ENCODE data around the gene UBE2V1.
A peak's percentile ranks its signal among the peaks of the same experiment; 100 is the strongest.

The UBE2V1 gene

DNA sequence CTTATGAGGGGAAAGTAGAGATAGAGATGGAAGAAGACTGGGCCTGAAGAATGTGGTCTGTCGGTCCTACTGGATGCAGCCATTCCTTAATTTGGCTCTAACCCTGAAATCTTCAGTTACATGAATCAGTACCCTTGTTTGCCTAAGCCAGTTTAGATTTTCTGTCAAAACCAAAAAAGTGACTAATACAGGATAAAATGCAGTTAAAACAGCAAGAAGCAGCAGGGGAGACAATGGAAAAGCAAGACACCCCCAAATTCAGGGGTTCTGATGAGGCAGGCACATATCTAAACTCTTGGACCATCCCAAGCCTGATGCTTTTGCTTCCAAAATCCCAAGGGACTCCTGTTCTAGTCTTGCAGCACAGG, 17.4 kb upstream of the UBE2V1 start:
- Histone ChIP-seq H3K27me3 (ENCODE audit: low read depth) (no peaks in the 10 kb centered on the region), H3K36me3 (replicated peaks) (peaks cover 42% of the 10 kb centered on the region), H3K4me1 (no peaks in the 10 kb centered on the region), H3K4me3 (no peak overlapping the region), H3K9me3 (no peaks in the 10 kb centered on the region)
- no peak for DNase-seq (ENCODE audit: low spot score in 2 of 2)
- in situ Hi-C loops (cut with MboI; ENCODE audit: low sequenced_read_pairs): no loop called here

DNA sequence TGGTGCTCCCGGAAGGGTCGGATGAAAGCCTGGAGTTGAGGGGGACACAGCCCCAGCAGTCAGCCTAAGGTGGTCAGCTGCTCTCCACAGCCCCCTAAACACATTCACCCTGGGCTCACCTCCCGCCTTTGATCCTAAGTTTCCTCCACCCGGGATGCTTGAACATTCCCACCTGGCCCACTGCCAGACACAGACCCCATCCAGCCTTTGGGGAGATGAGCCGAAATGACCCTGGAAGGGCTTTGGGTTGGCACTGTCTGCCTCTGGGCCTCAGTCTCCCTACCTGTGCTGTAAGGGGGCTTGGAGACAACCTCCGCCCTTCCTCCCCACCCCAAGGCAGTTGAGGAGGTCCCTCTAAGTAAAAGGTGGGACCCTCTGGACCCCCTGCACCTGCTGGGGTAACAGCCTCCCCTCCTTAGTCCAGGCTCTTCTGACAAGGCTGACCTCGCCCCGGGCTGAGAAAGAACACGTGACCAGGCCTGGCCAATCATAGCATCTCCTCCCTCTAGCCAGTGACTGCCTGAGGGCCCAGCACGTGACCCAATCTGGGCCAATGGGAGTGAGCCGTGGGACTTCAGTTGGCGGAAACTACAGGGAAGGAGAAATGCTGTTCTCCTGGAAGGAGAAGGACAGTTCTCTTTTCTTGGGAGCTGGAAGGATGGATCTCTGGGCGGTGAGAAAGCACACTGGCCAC, 16.9 kb upstream of the UBE2V1 start:
- H3K36me3 ChIP-seq (replicated peaks): peaks cover 44% of the 10 kb centered on the region
- H3K4me3 ChIP-seq: no peak overlapping the region
- peak in 1 of 2 experiments; percentile 48 for DNase-seq (ENCODE audit: low spot score in 2 of 2)
- H3K4me1 ChIP-seq: no peaks in the 10 kb centered on the region
- no peaks in the 10 kb centered on the region for H3K27me3 ChIP-seq (ENCODE audit: low read depth)
- no peaks in the 10 kb centered on the region for H3K9me3 ChIP-seq
- in situ Hi-C loops (cut with MboI; ENCODE audit: low sequenced_read_pairs): no loop called here

DNA sequence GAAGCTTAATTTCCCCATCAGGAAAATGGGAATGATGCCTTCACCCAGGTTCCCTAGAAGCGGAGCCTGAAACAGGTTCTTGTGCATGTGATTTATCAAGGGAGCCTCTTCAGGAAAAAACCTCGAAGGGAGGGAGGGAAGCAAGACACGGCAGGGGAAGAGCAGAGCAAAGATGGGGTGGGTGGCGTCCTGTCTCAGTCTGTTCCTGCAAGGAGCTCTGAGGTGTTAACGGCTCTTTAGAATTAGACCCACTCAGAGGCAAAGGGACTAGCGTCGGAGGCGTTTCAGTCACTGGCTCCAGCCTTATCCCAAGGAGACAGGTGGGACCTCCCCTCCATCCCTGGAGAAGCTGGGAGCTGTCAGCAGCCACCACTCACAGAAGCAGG, 15.6 kb upstream of the UBE2V1 start:
- H3K4me3 ChIP-seq: no peak overlapping the region
- DNase-seq (ENCODE audit: low spot score in 2 of 2): no peak
- H3K4me1 ChIP-seq: no peaks in the 10 kb centered on the region
- peaks cover 45% of the 10 kb centered on the region for H3K36me3 ChIP-seq (replicated peaks)
- in situ Hi-C loops (cut with MboI; ENCODE audit: low sequenced_read_pairs): no loop called here
- no peaks in the 10 kb centered on the region for H3K9me3 ChIP-seq
- no peaks in the 10 kb centered on the region for H3K27me3 ChIP-seq (ENCODE audit: low read depth)

DNA sequence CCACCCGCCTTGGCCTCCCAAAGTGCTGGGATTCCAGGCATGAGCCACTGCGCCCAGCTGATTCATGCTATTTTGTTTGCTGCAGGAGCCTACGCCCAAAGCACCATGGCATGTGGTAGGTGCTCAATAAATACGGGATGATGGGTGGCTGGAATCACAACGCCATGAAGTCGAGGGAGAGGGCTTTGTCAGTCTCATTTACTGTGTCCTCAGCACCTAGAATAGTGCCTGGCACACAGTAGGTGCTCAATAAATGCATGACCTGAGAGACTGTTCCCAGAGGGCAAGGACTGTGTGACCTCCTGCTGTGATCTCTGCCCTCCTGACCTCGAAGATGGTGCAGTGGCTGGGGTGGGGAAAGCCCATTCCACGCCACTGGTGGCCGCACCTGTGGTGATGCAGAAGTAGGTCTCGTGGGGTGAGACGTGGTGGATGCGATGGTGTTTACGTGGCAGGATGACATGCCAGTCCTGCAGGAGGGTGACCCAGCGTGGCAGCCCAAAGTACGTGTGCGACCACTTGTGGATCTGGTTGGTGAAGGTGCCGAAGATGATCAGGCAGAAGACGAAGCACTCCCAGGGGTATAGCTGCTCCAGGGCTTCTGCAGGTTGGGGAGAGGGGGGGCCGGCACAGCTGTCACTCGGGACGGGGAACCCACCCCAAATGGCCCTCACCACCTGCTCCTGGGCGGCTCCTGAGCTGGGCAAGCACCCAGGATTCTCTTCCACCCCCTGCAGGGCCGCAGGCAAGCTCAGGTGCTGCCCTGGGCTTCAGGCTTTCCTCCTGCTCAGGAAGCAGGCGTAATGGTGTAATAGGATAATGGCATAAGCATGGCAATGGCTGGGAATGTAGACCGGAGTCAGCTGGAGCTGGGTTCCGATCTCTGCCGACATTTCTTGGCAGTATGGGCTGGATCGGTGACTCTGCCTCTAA, 14.9 kb upstream of the UBE2V1 start:
- DNase-seq (ENCODE audit: low spot score in 2 of 2): no peak
- no peaks in the 10 kb centered on the region for H3K27me3 ChIP-seq (ENCODE audit: low read depth)
- no peaks in the 10 kb centered on the region for H3K4me1 ChIP-seq
- in situ Hi-C loops (cut with MboI; ENCODE audit: low sequenced_read_pairs): no loop called here
- no peaks in the 10 kb centered on the region for H3K9me3 ChIP-seq
- H3K4me3 ChIP-seq: no peak overlapping the region
- H3K36me3 ChIP-seq (replicated peaks): peaks cover 45% of the 10 kb centered on the region

DNA sequence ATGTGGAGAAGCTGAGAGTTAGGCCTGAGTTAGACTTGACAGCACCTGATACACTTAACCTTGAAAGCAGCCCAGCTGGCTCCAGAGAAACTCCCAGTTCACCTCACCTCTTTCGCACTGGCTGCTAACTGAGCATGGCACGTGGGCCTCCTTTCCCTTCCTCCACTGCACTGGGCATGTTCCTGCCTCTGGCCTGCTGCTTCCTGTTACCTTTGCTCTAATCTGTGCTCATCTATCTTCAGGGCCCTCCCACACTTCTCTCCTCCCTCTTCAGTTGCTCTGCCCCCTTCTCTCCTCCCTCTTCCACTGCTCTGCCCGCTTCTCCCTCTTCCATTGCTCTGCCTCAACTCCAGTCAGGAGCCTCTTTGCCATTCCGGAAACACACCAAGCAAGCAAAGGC, 13.7 kb upstream of the UBE2V1 start:
- no peak for DNase-seq (ENCODE audit: low spot score in 2 of 2)
- Histone ChIP-seq H3K4me3 (no peak overlapping the region), H3K36me3 (replicated peaks) (peaks cover 45% of the 10 kb centered on the region), H3K4me1 (no peaks in the 10 kb centered on the region), H3K27me3 (ENCODE audit: low read depth) (no peaks in the 10 kb centered on the region), H3K9me3 (no peaks in the 10 kb centered on the region)
- in situ Hi-C loops (cut with MboI; ENCODE audit: low sequenced_read_pairs): no loop called here

DNA sequence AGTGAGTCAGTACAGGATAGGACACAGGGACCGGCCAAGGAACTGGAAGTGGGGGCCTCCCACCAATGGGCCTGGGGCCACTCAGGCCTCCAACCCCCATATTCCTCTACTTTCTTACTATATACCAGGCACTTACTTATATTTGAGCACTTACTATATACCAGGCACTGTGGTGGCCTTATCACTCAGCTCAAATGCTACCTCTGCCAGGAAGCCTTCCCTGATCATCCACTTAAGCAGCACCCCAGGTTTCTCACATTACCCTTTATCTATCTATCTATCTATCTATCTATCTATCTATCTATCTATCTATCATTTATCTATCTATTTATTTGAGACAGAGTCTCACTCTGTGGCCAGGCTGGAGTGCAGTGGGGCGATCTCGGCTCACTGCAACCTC, 12.3 kb upstream of the UBE2V1 start:
- in situ Hi-C loops (cut with MboI; ENCODE audit: low sequenced_read_pairs): no loop called here
- peaks cover 45% of the 10 kb centered on the region for H3K36me3 ChIP-seq (replicated peaks)
- H3K4me1 ChIP-seq: no peaks in the 10 kb centered on the region
- H3K27me3 ChIP-seq (ENCODE audit: low read depth): no peaks in the 10 kb centered on the region
- H3K9me3 ChIP-seq: no peaks in the 10 kb centered on the region
- no peak for DNase-seq (ENCODE audit: low spot score in 2 of 2)
- no peak overlapping the region for H3K4me3 ChIP-seq

DNA sequence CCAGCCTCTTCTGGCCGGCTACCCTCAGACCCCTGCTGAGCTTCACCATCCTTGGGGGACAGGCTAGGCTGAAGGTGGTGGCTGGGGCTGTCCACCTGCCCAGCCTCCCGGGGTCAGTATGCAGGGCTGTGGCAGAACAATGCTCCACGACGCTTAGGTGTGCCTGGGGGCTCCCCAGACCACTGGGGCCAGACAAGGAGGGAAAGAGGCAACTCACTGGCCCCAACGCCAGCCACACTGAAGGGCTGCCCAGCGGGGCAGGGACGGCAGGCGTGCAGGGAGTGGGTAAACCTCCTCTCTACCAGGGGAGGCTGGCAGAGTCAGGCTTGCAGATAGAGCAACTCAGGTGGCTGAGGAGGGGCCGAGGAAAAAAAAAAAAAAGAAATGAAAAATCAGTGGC, 11.5 kb upstream of the UBE2V1 start:
- Histone ChIP-seq H3K4me3 (no peak overlapping the region), H3K27me3 (ENCODE audit: low read depth) (no peaks in the 10 kb centered on the region), H3K4me1 (peaks cover 4% of the 10 kb centered on the region), H3K9me3 (no peaks in the 10 kb centered on the region), H3K36me3 (replicated peaks) (peaks cover 39% of the 10 kb centered on the region)
- in situ Hi-C loops (cut with MboI; ENCODE audit: low sequenced_read_pairs): no loop called here
- DNase-seq (ENCODE audit: low spot score in 2 of 2): no peak

DNA sequence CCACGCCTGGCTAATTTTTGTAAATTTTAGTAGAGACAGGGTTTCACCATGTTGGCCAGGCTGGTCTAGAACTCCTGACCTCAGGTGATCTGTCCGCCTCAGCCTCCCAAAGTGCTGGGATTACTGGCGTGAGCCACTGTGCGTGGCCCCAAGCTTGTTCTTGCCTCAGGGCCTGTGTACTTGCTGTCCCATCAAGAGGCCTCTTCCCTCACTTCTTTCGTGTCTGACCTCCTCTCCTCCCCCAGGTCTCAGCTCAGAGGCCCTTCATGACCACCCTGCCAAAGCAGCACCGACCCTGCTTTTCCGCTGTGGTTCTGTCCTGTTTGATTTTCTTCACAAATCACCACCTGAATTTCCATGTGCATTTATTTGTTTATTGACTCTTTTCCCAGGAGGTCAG, 10.5 kb upstream of the UBE2V1 start:
- Histone ChIP-seq H3K9me3 (no peaks in the 10 kb centered on the region), H3K4me3 (no peak overlapping the region), H3K27me3 (ENCODE audit: low read depth) (no peaks in the 10 kb centered on the region), H3K36me3 (replicated peaks) (peaks cover 28% of the 10 kb centered on the region), H3K4me1 (peaks cover 5% of the 10 kb centered on the region)
- no peak for DNase-seq (ENCODE audit: low spot score in 2 of 2)
- in situ Hi-C loops (cut with MboI; ENCODE audit: low sequenced_read_pairs): no loop called here

DNA sequence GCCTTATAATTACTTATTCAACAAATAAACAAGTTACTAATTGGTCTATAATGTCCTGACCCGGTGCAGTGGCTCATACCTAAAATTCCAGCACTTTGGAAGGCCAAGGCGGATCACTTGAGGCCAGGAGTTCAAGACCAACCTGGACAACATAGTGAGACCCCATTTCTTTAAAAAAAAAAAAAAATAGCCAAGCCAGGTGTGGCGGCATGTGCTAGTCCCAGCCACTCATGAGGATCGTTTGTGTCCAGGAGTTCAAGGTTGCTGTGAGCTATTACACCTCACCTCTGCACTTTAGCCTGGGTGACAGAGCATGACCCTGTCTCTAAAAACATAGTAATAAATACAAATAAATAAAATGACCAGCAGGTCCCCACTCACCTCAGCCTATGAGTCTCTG, 9.8 kb upstream of the UBE2V1 start:
- DNase-seq (ENCODE audit: low spot score in 2 of 2): no peak
- no peaks in the 10 kb centered on the region for H3K27me3 ChIP-seq (ENCODE audit: low read depth)
- in situ Hi-C loops (cut with MboI; ENCODE audit: low sequenced_read_pairs): no loop called here
- H3K9me3 ChIP-seq: no peaks in the 10 kb centered on the region
- no peak overlapping the region for H3K4me3 ChIP-seq
- peaks cover 21% of the 10 kb centered on the region for H3K36me3 ChIP-seq (replicated peaks)
- peaks cover 5% of the 10 kb centered on the region for H3K4me1 ChIP-seq

DNA sequence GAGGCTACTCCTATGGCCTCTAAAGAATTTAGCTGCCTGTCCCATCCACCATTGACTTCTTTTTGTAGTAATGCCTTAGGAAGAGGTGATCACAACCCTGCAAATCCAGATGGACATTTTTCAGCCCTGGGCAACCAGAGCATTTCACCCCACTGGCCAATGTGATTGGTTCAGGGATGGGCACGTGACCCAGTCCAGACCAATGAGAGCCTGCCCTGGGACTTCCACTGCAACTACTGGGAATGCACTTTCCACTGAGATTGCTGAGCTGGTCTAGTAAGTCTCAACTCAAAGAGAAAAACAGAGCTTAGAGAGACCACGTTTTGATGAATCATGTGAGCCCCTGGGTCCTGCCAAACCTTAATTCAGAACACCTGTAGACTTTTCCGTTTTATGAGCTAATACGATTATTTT, 8.9 kb upstream of the UBE2V1 start:
- Histone ChIP-seq H3K9me3 (no peaks in the 10 kb centered on the region), H3K4me3 (no peak overlapping the region), H3K4me1 (peaks cover 5% of the 10 kb centered on the region), H3K27me3 (ENCODE audit: low read depth) (no peaks in the 10 kb centered on the region), H3K36me3 (replicated peaks) (peaks cover 17% of the 10 kb centered on the region)
- peak in 1 of 2 experiments; percentile 36 for DNase-seq (ENCODE audit: low spot score in 2 of 2)
- in situ Hi-C loops (cut with MboI; ENCODE audit: low sequenced_read_pairs): no loop called here

DNA sequence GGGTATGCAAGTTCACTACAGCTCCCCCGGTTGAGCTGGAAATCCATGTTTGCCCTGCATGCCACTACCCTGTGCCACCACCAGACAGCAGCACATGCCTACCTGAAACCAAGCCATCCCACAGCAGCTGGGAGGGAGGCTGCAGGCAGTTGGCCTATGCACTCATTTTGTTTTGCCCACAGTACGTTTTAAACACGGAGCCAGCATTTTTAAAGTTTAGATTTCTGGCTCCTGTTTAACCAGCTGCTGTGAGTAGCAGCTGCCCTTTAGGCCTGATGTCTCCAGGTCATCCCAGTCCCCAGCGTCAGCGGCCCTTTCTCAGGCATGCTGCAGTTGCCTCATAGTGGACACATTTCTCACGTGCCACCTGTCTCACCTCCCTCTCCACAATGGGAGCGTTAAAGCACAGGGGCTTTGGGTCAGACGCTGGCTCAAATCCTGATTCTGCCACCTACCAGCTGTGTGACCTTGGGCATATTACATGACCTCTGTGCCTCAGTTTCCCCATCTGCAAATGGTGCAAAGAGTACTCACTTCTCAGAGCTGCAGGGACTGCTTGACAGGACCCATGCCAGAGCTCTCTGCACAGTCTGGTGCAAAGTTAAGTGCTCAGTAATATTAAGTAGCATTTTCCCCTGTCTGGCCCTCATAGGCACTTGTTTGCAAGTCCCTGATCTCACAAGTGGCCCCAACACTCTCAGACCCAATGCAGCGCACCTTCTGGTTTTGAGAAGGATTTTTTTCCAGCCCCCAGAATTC, 8.2 kb upstream of the UBE2V1 start:
- Histone ChIP-seq H3K9me3 (no peaks in the 10 kb centered on the region), H3K36me3 (replicated peaks) (peaks cover 15% of the 10 kb centered on the region), H3K4me1 (peaks cover 7% of the 10 kb centered on the region), H3K27me3 (ENCODE audit: low read depth) (no peaks in the 10 kb centered on the region), H3K4me3 (no peak overlapping the region)
- in situ Hi-C loops (cut with MboI; ENCODE audit: low sequenced_read_pairs): no loop called here
- DNase-seq (ENCODE audit: low spot score in 2 of 2): peak in 1 of 2 experiments; percentile 63

DNA sequence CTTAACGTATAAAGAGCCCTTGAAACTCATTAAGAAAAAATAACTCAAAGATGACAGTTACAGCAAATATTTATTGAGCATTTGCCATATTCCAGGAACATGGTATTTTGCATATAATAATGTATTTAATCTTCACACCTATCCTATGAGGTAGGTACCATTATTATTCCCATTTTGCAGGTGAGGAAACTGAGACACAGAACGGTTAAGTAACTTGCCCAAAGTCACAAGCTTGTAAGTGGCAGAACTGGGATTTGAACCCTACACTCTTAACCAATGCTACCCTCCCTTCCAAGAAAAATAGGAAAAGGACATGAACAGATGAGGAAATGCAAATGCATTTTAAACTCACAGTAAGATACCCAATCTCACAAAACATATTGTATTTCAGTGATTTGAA, 5.3 kb upstream of the UBE2V1 start:
- Histone ChIP-seq H3K4me1 (peaks cover 21% of the 10 kb centered on the region), H3K27me3 (ENCODE audit: low read depth) (no peaks in the 10 kb centered on the region), H3K36me3 (replicated peaks) (no peaks in the 10 kb centered on the region), H3K9me3 (no peaks in the 10 kb centered on the region), H3K4me3 (no peak overlapping the region)
- DNase-seq (ENCODE audit: low spot score in 2 of 2): no peak
- in situ Hi-C loops (cut with MboI; ENCODE audit: low sequenced_read_pairs): loop anchor here (5.0 kb wide), 1 partner anchor 49 kb away; no protein-coding TSS in a partner anchor

DNA sequence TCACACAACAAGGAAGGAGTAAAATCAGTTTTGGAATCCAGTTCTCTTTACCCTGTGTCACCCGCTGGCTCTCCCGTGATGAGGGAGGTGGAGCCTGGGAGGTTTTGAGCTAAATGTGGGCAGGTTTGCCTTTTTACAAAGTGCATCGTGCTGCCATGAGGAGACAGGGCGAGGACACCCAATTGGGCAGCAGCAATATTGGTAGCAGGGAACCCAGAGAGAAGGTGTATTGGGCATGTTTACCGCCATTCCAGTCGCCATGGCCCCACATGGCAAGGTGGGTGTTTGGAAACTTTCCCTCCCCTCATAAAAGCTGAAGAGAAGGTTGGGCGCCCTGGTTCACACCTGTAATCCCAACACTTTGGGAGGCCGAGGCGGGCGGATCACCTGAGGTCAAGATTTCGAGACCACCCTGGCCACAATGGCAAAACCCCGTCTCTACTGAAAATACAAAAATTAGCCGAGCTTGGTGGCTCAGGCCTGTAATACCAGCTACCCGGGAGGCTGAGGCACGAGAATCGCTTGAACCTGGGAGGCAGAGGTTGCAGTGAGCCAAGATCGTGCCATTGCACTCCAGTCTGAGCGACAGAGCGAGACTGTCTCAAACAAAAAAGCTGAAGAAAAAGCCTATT, 3.5 kb upstream of the UBE2V1 start:
- Histone ChIP-seq H3K9me3 (no peaks in the 10 kb centered on the region), H3K27me3 (ENCODE audit: low read depth) (no peaks in the 10 kb centered on the region), H3K4me3 (peak overlapping the region; percentile 45), H3K4me1 (peaks cover 25% of the 10 kb centered on the region), H3K36me3 (replicated peaks) (peaks cover 3% of the 10 kb centered on the region; the same call in 1 of the 2 replicates)
- no peak for DNase-seq (ENCODE audit: low spot score in 2 of 2)
- in situ Hi-C loops (cut with MboI; ENCODE audit: low sequenced_read_pairs): loop anchor here (5.0 kb wide), 1 partner anchor 51 kb away; no protein-coding TSS in a partner anchor
